Head of caudate nucleus (tissue), 42 donors: ENCODE measurements around the gene UBXN10.
"Not testable (repeated sequence)": the region's sequence is repeated elsewhere in the genome, so short reads cannot be mapped to it uniquely, and the experiment has no call there.

Experiments
- DNase-seq, 42 donors: peaks; one replicate each; pipeline versions ENCODE4 v3.0.0 to v3.0.0-alpha.2; 2020 to 2021; ENCODE audit warnings: mixed read lengths in 7 of 42
- intact Hi-C: fragments of 100-400 bp; cut with DNase I; formaldehyde crosslinking; loops from one replicate; pipeline ENCODE4 v1.15.0; 2022

The UBXN10 gene

GRCh38 chr1:20194757-20195461, 9.0 kb downstream of the UBXN10 start:
- intact Hi-C loops, result no loop called here
- peak in 37 of 42 donors; percentile 37 to 83 (median 63) for DNase-seq

GRCh38 chr1:20195462-20195780, 9.5 kb downstream of the UBXN10 start:
- intact Hi-C loops, result no loop called here
- DNase-seq, result no peak

DNA sequence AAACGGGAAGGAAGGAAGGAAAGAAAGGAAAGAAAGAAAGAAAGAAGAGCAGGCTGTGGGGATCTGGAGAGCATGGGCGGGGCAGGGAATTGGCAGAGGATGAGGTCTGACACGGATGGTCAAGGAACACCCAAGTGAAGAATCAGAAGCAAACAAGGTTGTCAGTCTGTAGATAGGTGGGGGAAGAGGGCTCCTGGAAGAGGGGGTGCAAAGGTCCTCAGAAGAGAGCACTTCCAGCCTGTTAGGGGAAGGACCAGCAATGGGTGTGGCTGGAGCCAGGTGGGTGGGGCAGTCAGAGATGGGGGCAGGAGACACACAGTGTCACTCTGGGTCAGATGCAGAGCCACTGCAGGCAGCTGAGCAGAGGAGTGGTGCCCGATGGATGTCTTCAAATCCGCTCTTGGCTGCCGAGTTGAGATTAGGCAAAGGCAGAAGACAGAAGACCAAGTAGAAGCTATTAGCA, 11.5 kb downstream of the UBXN10 start:
- intact Hi-C loops, result no loop called here
- no peak for DNase-seq

GRCh38 chr1:20198296-20198695, 12.4 kb downstream of the UBXN10 start:
- DNase-seq, result no peak
- intact Hi-C loops, result no loop called here

GRCh38 chr1:20198918-20199317, 13.0 kb downstream of the UBXN10 start:
- no peak for DNase-seq
- intact Hi-C loops, result no loop called here

- no peak for DNase-seq
- intact Hi-C loops, result no loop called here
Measured at GRCh38 chr1:20199403-20199802, 13.5 kb downstream of the UBXN10 start.

DNA sequence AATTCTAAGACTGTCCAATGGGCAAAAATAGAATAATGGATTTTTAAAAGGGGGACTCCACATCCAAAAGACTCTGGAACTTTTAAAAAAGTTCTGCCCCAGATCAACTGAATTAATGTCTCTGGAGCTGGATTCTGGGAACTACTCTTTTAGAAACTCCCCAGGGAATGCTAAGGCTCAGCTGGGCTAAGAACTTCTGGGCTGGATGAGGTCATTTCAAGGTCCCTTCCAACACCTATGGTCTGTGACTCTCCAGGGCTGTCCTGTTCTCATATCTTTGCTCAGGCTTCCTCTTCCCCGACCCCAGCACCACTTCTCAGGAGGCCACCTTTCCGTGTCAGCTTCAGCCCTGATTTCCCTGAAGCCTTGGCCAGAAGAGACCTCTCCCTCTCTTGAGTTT, 13.9 kb downstream of the UBXN10 start:
- DNase-seq, result no peak
- intact Hi-C loops, result no loop called here

DNA sequence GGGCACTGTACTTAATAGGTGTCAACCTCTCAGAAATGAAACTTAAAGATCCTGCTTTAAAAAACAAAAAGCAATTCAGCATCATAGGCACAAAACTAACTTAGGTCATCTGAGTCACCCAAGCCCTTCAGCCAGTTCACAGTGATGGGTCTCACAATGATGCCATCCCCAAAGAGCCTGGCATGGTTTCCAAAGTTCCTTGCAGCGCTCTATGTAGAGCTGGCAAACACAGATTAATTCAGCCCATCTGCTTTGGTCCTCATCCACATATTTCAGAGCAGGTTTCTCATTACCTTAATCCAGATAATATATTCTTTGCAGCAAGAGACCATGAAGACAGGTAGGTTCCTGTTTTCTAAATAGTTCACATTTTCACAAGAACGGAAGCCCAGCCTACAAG, 15.1 kb downstream of the UBXN10 start:
- intact Hi-C loops, result no loop called here
- no peak for DNase-seq

DNA sequence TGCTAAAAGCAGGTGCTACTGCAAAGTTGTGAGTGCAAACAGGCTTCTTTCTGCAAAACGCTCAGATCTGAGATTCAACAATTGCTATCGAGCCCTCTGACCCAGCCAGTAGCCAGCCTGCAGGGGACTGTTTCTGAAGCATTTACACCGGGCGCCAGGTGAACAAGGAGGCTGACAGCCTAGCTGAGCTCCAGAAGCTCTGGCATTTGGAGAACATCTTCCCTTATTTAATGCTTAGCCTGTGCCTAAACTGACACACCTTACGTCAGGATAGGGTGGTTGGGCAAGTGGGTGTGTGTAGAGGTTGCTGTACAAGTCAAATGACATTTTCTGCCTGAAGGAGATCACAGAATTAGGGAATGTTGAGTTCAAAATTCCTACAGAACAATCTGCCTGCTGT, 16.3 kb downstream of the UBXN10 start:
- DNase-seq, result peak in 36 of 42 donors; percentile 25 to 87 (median 62)
- intact Hi-C loops, result no loop called here

- DNase-seq, result no peak
Measured at GRCh38 chr1:20207546-20207945, 21.6 kb downstream of the UBXN10 start.

DNA sequence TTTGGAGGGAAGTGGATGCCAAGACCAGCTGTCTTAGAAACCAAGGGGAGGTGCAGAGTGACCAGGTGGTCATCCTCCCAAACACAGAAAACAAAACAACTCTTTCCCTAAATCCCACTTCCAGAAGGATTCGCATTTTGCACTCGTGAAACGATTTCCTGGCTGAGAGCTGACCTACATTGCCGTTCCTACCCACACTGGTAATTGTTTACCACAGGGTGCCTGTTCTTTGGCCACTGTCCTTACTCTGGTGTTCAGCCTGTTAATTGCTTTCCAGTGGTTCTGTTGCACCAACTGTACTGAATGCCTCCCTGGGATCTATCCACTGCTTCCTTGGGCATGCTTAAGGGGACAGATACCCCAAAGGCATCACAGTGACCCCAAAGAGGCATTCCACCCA, 23.6 kb downstream of the UBXN10 start:
- DNase-seq, result no peak
- intact Hi-C loops, result no loop called here

More at GRCh38 chr1:20207546-20207945, 21.6 kb downstream of the UBXN10 start:
- intact Hi-C loops, result no loop called here

- peak in 21 of 42 donors; percentile 15 to 82 (median 53) for DNase-seq
- intact Hi-C loops, result loop anchor here (5.0 to 10.0 kb wide), 2 partner anchors 154 to 286 kb away; no protein-coding TSS in a partner anchor
Measured at GRCh38 chr1:20210736-20211460, 25.0 kb downstream of the UBXN10 start.

DNA sequence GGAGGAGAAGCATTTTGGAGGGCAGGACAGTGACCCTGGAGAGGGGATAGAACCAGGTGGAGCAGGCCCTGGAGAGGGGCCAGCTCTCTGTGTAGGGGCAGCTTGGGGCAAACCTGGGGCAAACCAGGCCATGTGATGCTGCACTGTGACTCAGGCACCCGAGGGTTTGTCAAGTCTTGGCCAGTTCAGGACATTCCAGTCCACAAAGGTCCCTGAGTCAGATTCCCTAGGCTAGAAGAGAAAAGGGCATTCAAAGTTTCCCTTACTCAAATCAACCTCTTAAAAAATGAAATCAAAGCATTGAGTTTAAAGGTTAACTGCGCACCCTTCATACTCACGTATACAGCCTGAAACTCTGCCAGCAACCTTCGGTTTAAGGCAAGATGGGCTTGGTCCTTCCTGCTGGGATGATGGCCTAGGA, 25.6 kb downstream of the UBXN10 start:
- intact Hi-C loops, result loop anchor here (5.0 to 10.0 kb wide), 2 partner anchors 153 to 286 kb away; no protein-coding TSS in a partner anchor

DNA sequence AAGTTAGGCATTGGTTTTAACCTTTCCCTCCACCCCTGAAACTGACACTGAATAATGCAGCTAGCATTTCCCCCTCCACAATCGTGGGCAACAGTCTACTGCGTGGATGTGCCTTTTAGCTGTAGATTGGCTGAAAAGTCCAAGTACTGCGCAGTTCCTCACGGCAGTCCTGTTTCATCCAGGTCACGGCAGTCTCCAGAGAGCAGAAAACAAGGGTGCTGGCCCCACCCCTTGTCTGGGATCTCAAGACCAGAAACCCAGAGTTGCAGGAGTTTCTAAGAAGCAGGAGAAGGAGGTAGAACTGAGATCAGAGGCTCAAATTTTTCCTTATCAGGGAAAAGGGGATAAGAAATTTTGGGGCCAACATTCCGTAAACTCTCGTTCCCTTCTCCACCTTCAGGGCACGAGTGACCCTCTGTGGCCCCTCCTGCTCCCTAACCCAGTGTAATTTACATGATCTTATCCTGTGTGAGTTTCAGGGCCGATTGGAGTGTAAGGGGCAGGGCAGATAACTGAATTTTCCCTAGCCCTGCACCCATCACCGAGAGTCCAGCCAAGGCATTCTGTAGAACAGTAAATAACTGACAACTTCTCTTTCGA, 26.3 kb downstream of the UBXN10 start:
- DNase-seq, result no peak
- intact Hi-C loops, result loop anchor here (5.0 to 10.0 kb wide), 2 partner anchors 153 to 285 kb away; no protein-coding TSS in a partner anchor

More for the DNA sequence above, 25.6 kb downstream of the UBXN10 start:
- DNase-seq, result no peak

GRCh38 chr1:20212685-20213331, 26.9 kb downstream of the UBXN10 start:
- peak; percentile 37 to 86 (median 66) for DNase-seq
- intact Hi-C loops, result loop anchor here (5.0 to 10.0 kb wide), 2 partner anchors 152 to 284 kb away; no protein-coding TSS in a partner anchor

DNA sequence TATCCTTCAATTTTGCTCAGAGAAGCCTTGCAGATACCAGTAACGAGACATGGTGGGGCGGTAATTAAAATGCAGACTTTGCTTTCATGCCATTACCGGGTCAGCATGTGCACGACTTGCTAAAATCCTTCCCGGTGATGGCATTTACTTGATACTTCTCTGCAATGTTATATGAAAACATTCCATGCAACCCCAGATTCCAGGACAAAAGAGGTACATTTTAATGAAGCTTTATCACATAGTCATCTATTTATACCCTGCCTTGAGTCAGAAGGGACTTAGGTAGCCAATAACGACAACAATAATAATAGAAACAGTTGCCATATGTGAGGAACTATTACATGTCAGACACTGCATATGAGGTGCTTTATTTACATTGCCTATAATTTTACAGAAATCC, 29.8 kb downstream of the UBXN10 start:
- intact Hi-C loops, result loop anchor here (10.0 kb wide), 1 partner anchor 149 kb away; no protein-coding TSS in a partner anchor
- DNase-seq, result no peak

DNA sequence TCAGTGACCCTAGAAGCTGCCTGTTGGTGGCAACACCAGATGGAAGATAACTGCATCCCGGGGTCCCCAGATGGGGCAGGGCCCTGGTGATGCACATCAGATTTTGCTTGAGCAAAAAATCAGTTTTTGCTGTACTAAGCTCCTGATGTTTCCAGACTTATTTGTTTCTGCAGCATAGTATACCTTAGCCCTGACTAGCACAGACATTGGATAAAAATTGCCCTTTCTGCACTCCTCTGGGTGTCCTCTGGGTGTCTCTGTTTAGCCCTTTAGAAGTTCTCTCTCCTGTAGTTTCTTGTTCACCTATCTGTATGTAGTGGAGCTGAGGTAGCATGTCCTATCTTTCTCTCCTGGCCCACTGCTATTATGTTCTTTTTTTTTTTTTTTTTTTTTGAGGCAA, 30.7 kb downstream of the UBXN10 start:
- intact Hi-C loops, result loop anchor here (10.0 kb wide), 1 partner anchor 148 kb away; no protein-coding TSS in a partner anchor

DNA sequence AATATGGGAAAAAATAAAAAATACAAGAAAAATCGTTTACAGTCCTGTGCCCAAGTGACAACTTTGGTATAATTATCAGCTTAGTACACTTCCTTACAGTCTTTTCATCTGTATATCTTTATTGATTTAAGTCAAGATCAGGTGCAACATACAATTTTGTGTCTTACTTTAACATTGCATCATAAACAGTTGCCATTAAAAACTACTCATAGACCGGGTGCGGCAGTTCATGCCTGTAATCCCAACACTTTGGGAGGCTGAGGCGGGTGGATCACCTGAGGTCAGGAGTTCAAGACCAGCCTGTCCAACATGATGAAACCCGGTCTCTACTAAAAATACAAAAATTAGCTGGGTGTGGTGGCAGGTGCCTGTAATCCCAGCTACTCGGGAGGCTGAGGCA, 33.2 kb downstream of the UBXN10 start:
- not testable (repeated sequence) for DNase-seq
- intact Hi-C loops, result loop anchor here (10.0 kb wide), 1 partner anchor 146 kb away; no protein-coding TSS in a partner anchor

More for the DNA sequence above, 30.7 kb downstream of the UBXN10 start:
- DNase-seq, result no peak

DNA sequence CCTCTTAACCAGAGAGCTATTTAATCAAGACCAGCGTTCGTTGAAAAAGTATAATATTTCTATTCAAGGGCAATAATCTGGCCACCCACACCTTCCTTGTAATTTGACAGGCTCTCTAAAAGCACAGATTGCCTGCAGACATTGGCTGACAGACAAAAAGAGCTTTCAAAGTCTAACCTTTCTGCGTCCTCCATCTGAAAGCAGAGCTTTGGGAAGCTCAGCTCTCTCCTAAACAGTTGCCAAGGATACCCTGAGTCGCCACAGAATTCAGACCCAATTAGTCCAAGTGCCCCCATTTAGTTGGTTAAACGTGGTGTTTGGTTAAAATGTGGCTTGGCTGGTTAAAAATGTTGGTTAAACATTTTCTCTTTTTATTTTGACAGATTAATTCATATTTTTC, 34.1 kb downstream of the UBXN10 start:
- peak in 9 of 42 donors; percentile 11 to 61 (median 35) for DNase-seq
- intact Hi-C loops, result loop anchor here (5.0 kb wide), 1 partner anchor 267 kb away; the partner anchor contains the start of gene CAMK2N1
